ENCODE data around the gene ZNF776.

Gene ZNF776

GRCh38 chr19:57803594-57804325 lies 57.1 kb downstream of the ZNF776 start:
- Histone ChIP-seq H3K9me3 (ENCODE audit: control insufficient read depth, low read length) (no peaks in the 10 kb centered on the region), H2BK5ac (ENCODE audit: low read depth, low read length, poor library complexity, severe bottlenecking) (peak overlapping the region; percentile 99), H2AFZ (ENCODE audit: low read depth, low read length) (no peak overlapping the region), H2BK120ac (ENCODE audit: low read depth, low read length) (peak overlapping the region; percentile 98), H3K36me3 (ENCODE audit: control insufficient read depth in 1 of 2, insufficient read depth in 2 of 2, low read depth in 1 of 2, low read length in 2 of 2) (peaks cover 15 to 24% of the 10 kb centered on the region in 2 experiments), H3K4me3 (ENCODE audit: insufficient read depth in 1 of 2, low read depth in 1 of 2, low read length in 2 of 2) (peak overlapping the region; percentile 71 to 79), H4K91ac (ENCODE audit: low read length) (peak overlapping the region; percentile 95), H4K8ac (ENCODE audit: low read length) (peak overlapping the region; percentile 96), H2BK15ac (ENCODE audit: low read depth, poor library complexity, severe bottlenecking) (peak overlapping the region; percentile 100), H3K18ac (ENCODE audit: low read depth in 1 of 2, low read length in 2 of 2) (peak overlapping the region; percentile 98 to 99), H2BK12ac (ENCODE audit: low read length in 2 of 2) (peak overlapping the region in 1 of 2 experiments; percentile 63), H3K4me1 (ENCODE audit: control insufficient read depth, insufficient read depth, low read depth, low read length) (peaks cover 9% of the 10 kb centered on the region), H3K23ac (ENCODE audit: low read length in 2 of 2) (peak overlapping the region in 1 of 2 experiments; percentile 60), H3K79me1 (replicated peaks; ENCODE audit: low read length, poor library complexity, severe bottlenecking) (peaks cover 29% of the 10 kb centered on the region), H3K9ac (ENCODE audit: low read length) (peak overlapping the region; percentile 90), H2AK5ac (ENCODE audit: low read length, severe bottlenecking) (peak overlapping the region; percentile 97), H3K27ac (ENCODE audit: low read length, poor library complexity, severe bottlenecking) (peak overlapping the region; percentile 100), H3K27me3 (ENCODE audit: control insufficient read depth in 1 of 2, insufficient read depth in 1 of 2, low read length in 2 of 2) (no peaks in the 10 kb centered on the region), H3K14ac (ENCODE audit: low read length in 2 of 2) (peak overlapping the region in 1 of 2 experiments; percentile 71), H3K4ac (ENCODE audit: low read depth in 1 of 2, low read length in 2 of 2) (peak overlapping the region; percentile 94 to 95), H3K4me2 (ENCODE audit: low read length, poor library complexity, severe bottlenecking) (peak overlapping the region; percentile 92)
- DNase-seq = peak; percentile 86
- WGBS = 0% methylated on average over 18 of the region's 19 CpGs

GRCh38 chr19:57807541-57807940 lies 60.9 kb downstream of the ZNF776 start:
- no peak overlapping the region for H3K4me3 ChIP-seq (ENCODE audit: insufficient read depth in 1 of 2, low read depth in 1 of 2, low read length in 2 of 2)
- no peaks in the 10 kb centered on the region for H3K27me3 ChIP-seq (ENCODE audit: control insufficient read depth in 1 of 2, insufficient read depth in 1 of 2, low read length in 2 of 2)
- DNase-seq = peak; percentile 43
- H3K14ac ChIP-seq (ENCODE audit: low read length in 2 of 2) = no peak overlapping the region
- H3K4me2 ChIP-seq (ENCODE audit: low read length, poor library complexity, severe bottlenecking) = no peak overlapping the region
- no peak overlapping the region for H2AK5ac ChIP-seq (ENCODE audit: low read length, severe bottlenecking)
- no peak overlapping the region for H4K8ac ChIP-seq (ENCODE audit: low read length)
- WGBS = 100% methylated on average over 1 of the region's 2 CpGs
- H3K4ac ChIP-seq (ENCODE audit: low read depth in 1 of 2, low read length in 2 of 2) = no peak overlapping the region
- H4K91ac ChIP-seq (ENCODE audit: low read length) = no peak overlapping the region
- H3K79me1 ChIP-seq (replicated peaks; ENCODE audit: low read length, poor library complexity, severe bottlenecking) = peaks cover 23% of the 10 kb centered on the region
- H2BK5ac ChIP-seq (ENCODE audit: low read depth, low read length, poor library complexity, severe bottlenecking) = no peak overlapping the region
- H3K9me3 ChIP-seq (ENCODE audit: control insufficient read depth, low read length) = no peaks in the 10 kb centered on the region
- H3K18ac ChIP-seq (ENCODE audit: low read depth in 1 of 2, low read length in 2 of 2) = no peak overlapping the region
- H3K36me3 ChIP-seq (ENCODE audit: control insufficient read depth in 1 of 2, insufficient read depth in 2 of 2, low read depth in 1 of 2, low read length in 2 of 2) = peaks cover 23 to 37% of the 10 kb centered on the region in 2 experiments
- H3K23ac ChIP-seq (ENCODE audit: low read length in 2 of 2) = no peak overlapping the region
- no peak overlapping the region for H3K9ac ChIP-seq (ENCODE audit: low read length)
- no peak overlapping the region for H3K27ac ChIP-seq (ENCODE audit: low read length, poor library complexity, severe bottlenecking)
- H3K4me1 ChIP-seq (ENCODE audit: control insufficient read depth, insufficient read depth, low read depth, low read length) = peaks cover 8% of the 10 kb centered on the region
- H2BK15ac ChIP-seq (ENCODE audit: low read depth, poor library complexity, severe bottlenecking) = no peak overlapping the region
- no peak overlapping the region for H2BK12ac ChIP-seq (ENCODE audit: low read length in 2 of 2)
- H2AFZ ChIP-seq (ENCODE audit: low read depth, low read length) = no peak overlapping the region
- no peak overlapping the region for H2BK120ac ChIP-seq (ENCODE audit: low read depth, low read length)
